Naive B cell (primary cell): Measurements from ENCODE around the gene KLRC4. TPM values are rescaled to one million over a fixed set of nuclear protein-coding genes. Genes with fewer than 3 reads are reported as not detected.
"Not testable (repeated sequence)": the region's sequence is repeated elsewhere in the genome, so short reads cannot be mapped to it uniquely, and the experiment has no call there.

Experiments
- ATAC-seq, 2 donors: fragments of 150-1000 bp; cut with Tn5 transposase; 2 replicates each; pipeline ENCODE4 v1.10.0; 2021; ENCODE audit warnings: low read depth in 2 of 2, mild to moderate bottlenecking in 2 of 2, moderate library complexity in 2 of 2
- DNase-seq: peaks from one replicate; pipeline ENCODE4 v3.0.0; 2022
- H3K27ac Mint-ChIP-seq, 6 donors: one replicate each; pipeline ENCODE4 v1.8.0; 2020 to 2022; ENCODE audit warnings: mild to moderate bottlenecking in 6 of 6, mixed read lengths in 6 of 6, moderate library complexity in 5 of 6, inconsistent platforms in 2 of 6
- H3K27me3 Mint-ChIP-seq, 3 donors: one replicate each; pipeline ENCODE4 v1.8.0; 2021 to 2022; ENCODE audit warnings: mixed read lengths in 3 of 3, mild to moderate bottlenecking in 1 of 3
- H3K36me3 Mint-ChIP-seq, 2 donors: one replicate each; pipeline ENCODE4 v1.8.0; 2020 to 2022; ENCODE audit warnings: mixed read lengths in 2 of 2, inconsistent platforms in 1 of 2, mild to moderate bottlenecking in 1 of 2
- H3K4me1 Mint-ChIP-seq, 3 donors: one replicate each; pipeline ENCODE4 v1.8.0; 2020 to 2022; ENCODE audit warnings: mixed read lengths in 3 of 3, inconsistent platforms in 1 of 3, mild to moderate bottlenecking in 1 of 3, moderate library complexity in 1 of 3
- H3K4me3 Mint-ChIP-seq, 8 donors: one replicate each; pipeline ENCODE4 v1.8.0; 2020 to 2022; ENCODE audit warnings: mild to moderate bottlenecking in 8 of 8, mixed read lengths in 8 of 8, moderate library complexity in 8 of 8, inconsistent platforms in 2 of 8
- H3K9me3 Mint-ChIP-seq, 7 donors: one replicate each; pipeline ENCODE4 v1.8.0; 2020 to 2022; ENCODE audit warnings: mixed read lengths in 7 of 7, mild to moderate bottlenecking in 5 of 7, inconsistent platforms in 2 of 7, moderate library complexity in 1 of 7
- polyA plus RNA-seq, 6 donors: library from polyadenylated mRNA; unstranded; fragments of 300-500 nt; fragmentation: Illumina TruSeq; gene quantifications; one replicate each; pipeline ENCODE4 v1.2.3, GENCODE V29; 2021; ENCODE audit warnings: low read depth in 6 of 6

The KLRC4 gene
- polyA plus RNA-seq, 6 donors from 2014 or later: not detected

- Mint-ChIP-seq H3K9me3 (no peaks in the 10 kb centered on the region), H3K27me3 (peaks cover 0 to 8% (median 5%) of the 10 kb centered on the region in 3 donors), H3K4me3 (peak overlapping the region in 1 of 8 donors; percentile 8), H3K4me1 (peaks cover 21 to 54% (median 44%) of the 10 kb centered on the region in 3 donors), H3K27ac (peak overlapping the region in 2 of 6 donors; percentile 78 to 95), H3K36me3 (no peaks in the 10 kb centered on the region)
- ATAC-seq (no peak), DNase-seq (no peak)
Observed at GRCh38 chr12:10393291-10393690, 16.3 kb downstream of the KLRC4 start.

GRCh38 chr12:10392394-10392930 is 17.1 kb downstream of the KLRC4 start:
- Mint-ChIP-seq H3K27ac (peak overlapping the region in 5 of 6 donors; percentile 20 to 73 (median 58)), H3K4me1 (peaks cover 21 to 50% (median 38%) of the 10 kb centered on the region in 3 donors), H3K27me3 (peaks cover 0 to under 1% (median 0%) of the 10 kb centered on the region in 3 donors), H3K9me3 (no peaks in the 10 kb centered on the region), H3K4me3 (peak overlapping the region in 4 of 8 donors; percentile 36 to 85 (median 54)), H3K36me3 (no peaks in the 10 kb centered on the region)
- DNase-seq: no peak
- ATAC-seq: no peak

GRCh38 chr12:10390991-10391390 is 18.6 kb downstream of the KLRC4 start:
- Mint-ChIP-seq H3K4me1 (peaks cover 21 to 41% (median 37%) of the 10 kb centered on the region in 3 donors), H3K27ac (peak overlapping the region in 1 of 6 donors; percentile 76)
- H3K36me3 Mint-ChIP-seq, H3K27me3 Mint-ChIP-seq, ATAC-seq, H3K4me3 Mint-ChIP-seq, H3K9me3 Mint-ChIP-seq, DNase-seq: not testable (repeated sequence)

- Mint-ChIP-seq H3K4me1 (peaks cover 11 to 36% (median 35%) of the 10 kb centered on the region in 3 donors), H3K27ac (peak within 1 kb of the TSS; percentile 31 to 99 (median 86)), H3K27me3 (peaks cover 0 to 3% (median 0%) of the 10 kb centered on the region in 3 donors), H3K36me3 (peaks cover 0 to 6% of the 10 kb centered on the region in 2 donors), H3K4me3 (peak within 1 kb of the TSS in 7 of 8 donors; percentile 13 to 85 (median 81)), H3K9me3 (no peaks in the 10 kb centered on the region)
- ATAC-seq: no peak
- no peak for DNase-seq
Observed at GRCh38 chr12:10389904-10390303, 19.7 kb downstream of the KLRC4 start, which contains the start of gene KLRK1. Gene KLRK1, minus strand, starts transcription at chr12:10390041. Its CDS starts 1,231 bp downstream, at chr12:10388810.

GRCh38 chr12:10388624-10389413 is 20.7 kb downstream of the KLRC4 start:
- Mint-ChIP-seq H3K4me3 (peak overlapping the region in 6 of 8 donors; percentile 25 to 85 (median 82)), H3K27me3 (peaks cover 0 to 10% (median 3%) of the 10 kb centered on the region in 3 donors), H3K36me3 (peaks cover 0 to 6% of the 10 kb centered on the region in 2 donors), H3K27ac (peak overlapping the region in 4 of 6 donors; percentile 85 to 99 (median 90)), H3K4me1 (peaks cover 4 to 34% (median 29%) of the 10 kb centered on the region in 3 donors), H3K9me3 (peaks cover 0 to 4% (median 0%) of the 10 kb centered on the region in 7 donors)
- ATAC-seq (no peak), DNase-seq (no peak)

GRCh38 chr12:10387498-10387897 is 22.1 kb downstream of the KLRC4 start:
- H3K27ac Mint-ChIP-seq: peak overlapping the region in 2 of 6 donors; percentile 11 to 41
- not testable (repeated sequence) for H3K36me3 Mint-ChIP-seq

GRCh38 chr12:10386857-10387256 is 22.7 kb downstream of the KLRC4 start:
- Mint-ChIP-seq H3K27me3 (peaks cover 0 to 10% (median 3%) of the 10 kb centered on the region in 3 donors), H3K4me1 (peaks cover 0 to 28% (median 21%) of the 10 kb centered on the region in 3 donors), H3K27ac (no peak overlapping the region), H3K4me3 (peak overlapping the region in 1 of 8 donors; percentile 8), H3K36me3 (peaks cover 0 to 6% of the 10 kb centered on the region in 2 donors), H3K9me3 (peaks cover 0 to 4% (median 0%) of the 10 kb centered on the region in 7 donors)
- ATAC-seq: no peak
- no peak for DNase-seq

More at GRCh38 chr12:10387498-10387897, 22.1 kb downstream of the KLRC4 start:
- peaks cover under 1 to 29% (median 25%) of the 10 kb centered on the region in 3 donors for H3K4me1 Mint-ChIP-seq
- H3K27me3 Mint-ChIP-seq, ATAC-seq, DNase-seq, H3K9me3 Mint-ChIP-seq: not testable (repeated sequence)
- H3K4me3 Mint-ChIP-seq: peak overlapping the region in 2 of 8 donors; percentile 35 to 43

GRCh38 chr12:10385166-10385613 is 24.4 kb downstream of the KLRC4 start:
- Mint-ChIP-seq H3K4me3 (peak overlapping the region in 3 of 8 donors; percentile 4 to 33 (median 26)), H3K27me3 (peaks cover 3 to 20% (median 6%) of the 10 kb centered on the region in 3 donors), H3K27ac (peak overlapping the region in 2 of 6 donors; percentile 4 to 65), H3K9me3 (peaks cover 0 to 4% (median 0%) of the 10 kb centered on the region in 7 donors), H3K36me3 (peaks cover 0 to 6% of the 10 kb centered on the region in 2 donors), H3K4me1 (peaks cover 0 to 39% (median 17%) of the 10 kb centered on the region in 3 donors)
- DNase-seq (no peak), ATAC-seq (no peak)

GRCh38 chr12:10384191-10384590 is 25.4 kb downstream of the KLRC4 start:
- Mint-ChIP-seq H3K27ac (no peak overlapping the region), H3K4me1 (peaks cover 0 to 36% (median 9%) of the 10 kb centered on the region in 3 donors), H3K36me3 (peaks cover 0 to 6% of the 10 kb centered on the region in 2 donors)

GRCh38 chr12:10381928-10382628 is 27.5 kb downstream of the KLRC4 start:
- H3K36me3 Mint-ChIP-seq: peaks cover 0 to 6% of the 10 kb centered on the region in 2 donors
- ATAC-seq: no peak
- H3K4me3 Mint-ChIP-seq: peak overlapping the region in 3 of 8 donors; percentile 51 to 75 (median 64)

More at GRCh38 chr12:10384191-10384590, 25.4 kb downstream of the KLRC4 start:
- Mint-ChIP-seq H3K9me3 (peaks cover 0 to 4% (median 0%) of the 10 kb centered on the region in 7 donors), H3K27me3 (peaks cover 3 to 20% (median 6%) of the 10 kb centered on the region in 3 donors), H3K4me3 (peak overlapping the region in 1 of 8 donors; percentile 33)
- no peak for DNase-seq
- ATAC-seq: no peak

GRCh38 chr12:10378737-10379136 is 30.8 kb downstream of the KLRC4 start:
- H3K27me3 Mint-ChIP-seq, DNase-seq, H3K9me3 Mint-ChIP-seq, H3K36me3 Mint-ChIP-seq, H3K27ac Mint-ChIP-seq, ATAC-seq: not testable (repeated sequence)
- H3K4me1 Mint-ChIP-seq: peaks cover 0 to 24% (median 3%) of the 10 kb centered on the region in 3 donors
- peak overlapping the region in 1 of 8 donors; percentile 10 for H3K4me3 Mint-ChIP-seq

More at GRCh38 chr12:10381928-10382628, 27.5 kb downstream of the KLRC4 start:
- no peak for DNase-seq
- peaks cover 3 to 20% (median 6%) of the 10 kb centered on the region in 3 donors for H3K27me3 Mint-ChIP-seq
- peaks cover 0 to 36% (median 9%) of the 10 kb centered on the region in 3 donors for H3K4me1 Mint-ChIP-seq
- peak overlapping the region in 2 of 6 donors; percentile 26 to 80 for H3K27ac Mint-ChIP-seq
- H3K9me3 Mint-ChIP-seq: peaks cover 0 to 4% (median 0%) of the 10 kb centered on the region in 7 donors

- Mint-ChIP-seq H3K9me3 (no peaks in the 10 kb centered on the region), H3K4me3 (no peak overlapping the region), H3K27me3 (peaks cover 0 to 7% (median 0%) of the 10 kb centered on the region in 3 donors), H3K36me3 (peaks cover 0 to 7% of the 10 kb centered on the region in 2 donors), H3K27ac (peak overlapping the region in 2 of 6 donors; percentile 8 to 66), H3K4me1 (peaks cover 9 to 23% (median 16%) of the 10 kb centered on the region in 3 donors)
- ATAC-seq (no peak), DNase-seq (no peak)
Observed at GRCh38 chr12:10374624-10375018, 34.9 kb downstream of the KLRC4 start.
